Retina (tissue), 1 donor: ENCODE data around the gene C8A.

Experiments
- DNase-seq: peaks from one replicate; pipeline ENCODE4 v3.0.0-alpha.2; 2016

The C8A gene

DNA sequence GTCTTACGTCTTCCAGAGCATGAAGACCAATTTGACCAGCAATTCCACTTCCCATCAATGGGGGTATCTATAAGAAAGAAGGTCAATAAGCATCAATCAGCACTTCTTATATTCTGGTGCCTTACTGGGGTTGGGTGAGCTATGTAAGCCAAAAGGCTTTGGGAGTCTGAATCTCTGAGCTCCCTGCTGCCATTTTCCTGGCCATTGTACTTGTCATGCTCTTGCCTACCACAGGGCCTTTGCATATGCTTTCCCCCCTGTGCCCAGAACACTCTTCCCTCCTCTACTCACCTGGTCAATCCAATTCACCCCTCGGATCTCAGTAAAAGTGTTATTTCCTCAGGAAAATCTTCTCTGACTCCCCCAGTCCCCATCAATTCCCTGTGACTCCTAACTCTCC is 74.9 kb downstream of the C8A start:
- no peak for DNase-seq

DNA sequence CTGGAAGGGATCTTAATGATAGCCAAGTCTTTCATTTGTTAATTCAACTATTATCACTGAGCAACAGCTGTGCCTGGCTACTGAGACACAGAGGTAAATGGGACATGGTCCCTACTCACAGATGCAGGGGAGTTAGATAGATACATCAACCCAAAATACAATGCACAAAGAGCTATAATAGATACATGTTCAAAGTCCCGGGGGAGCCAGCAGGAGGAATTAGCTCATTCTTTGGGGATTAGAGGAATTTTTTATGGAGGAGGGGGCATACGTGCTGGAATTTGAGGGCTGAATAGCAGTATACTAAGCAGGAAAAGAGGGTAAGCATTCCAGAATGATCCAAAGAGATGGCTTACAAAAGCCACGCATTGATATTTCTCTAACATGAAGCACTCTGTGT is 76.6 kb downstream of the C8A start:
- no peak for DNase-seq

DNA sequence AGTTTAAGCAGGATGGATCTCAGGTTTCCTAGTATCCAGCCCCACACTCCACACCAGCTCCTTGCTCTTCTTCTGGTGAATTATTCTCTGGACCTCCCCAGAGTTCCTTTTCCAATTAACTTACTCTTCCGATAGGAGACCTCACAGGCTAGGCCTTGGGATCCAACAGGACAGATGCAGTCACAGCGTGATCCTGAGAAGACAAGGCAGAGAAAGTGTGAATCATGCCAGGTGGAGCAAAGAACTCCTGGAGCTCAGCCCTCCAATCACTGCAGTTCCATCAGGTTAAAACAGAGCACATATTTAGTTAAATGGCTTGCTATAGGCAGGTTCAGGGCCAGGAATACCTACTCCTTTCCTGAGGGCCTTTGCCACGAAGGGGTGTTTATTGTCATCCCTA is 77.1 kb downstream of the C8A start:
- no peak for DNase-seq

DNA sequence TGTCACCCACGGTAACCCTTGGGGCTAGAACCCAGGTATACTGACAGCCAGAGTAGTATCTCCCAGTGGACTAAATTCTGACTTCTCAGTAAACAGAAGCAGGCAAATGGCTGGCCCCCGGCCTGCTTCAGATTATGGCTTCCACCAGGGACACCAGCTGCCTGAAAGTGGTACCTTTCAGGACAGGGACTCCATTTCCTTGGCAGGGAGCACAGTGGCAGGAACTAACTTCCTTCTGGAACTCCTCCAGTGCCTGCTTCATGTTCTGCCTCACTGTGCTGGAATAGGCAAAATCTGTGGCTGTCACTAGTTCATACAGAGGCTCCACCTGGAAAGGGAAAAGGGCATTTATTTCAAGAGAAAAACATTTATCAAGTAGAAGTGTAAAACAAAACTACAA is 78.6 kb downstream of the C8A start:
- no peak for DNase-seq

DNA sequence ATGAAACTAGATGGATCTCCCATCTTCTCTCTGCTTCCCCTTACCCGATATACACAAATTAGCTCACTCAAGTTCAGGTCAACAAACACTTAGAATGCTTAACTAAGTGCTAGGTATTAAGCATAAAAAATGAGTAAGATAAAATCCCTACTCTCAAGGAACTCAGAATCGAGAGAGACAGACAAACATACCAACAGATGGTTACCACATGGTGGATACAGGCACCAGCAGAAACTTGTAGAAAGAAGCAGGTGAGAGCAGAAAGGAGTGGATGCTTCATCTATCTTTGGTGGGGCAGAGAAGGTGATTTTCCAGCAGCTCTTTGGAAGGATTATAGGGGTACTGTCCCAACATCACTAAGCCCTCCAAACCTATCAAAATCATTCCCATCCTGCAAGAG is 79.0 kb downstream of the C8A start:
- no peak for DNase-seq

DNA sequence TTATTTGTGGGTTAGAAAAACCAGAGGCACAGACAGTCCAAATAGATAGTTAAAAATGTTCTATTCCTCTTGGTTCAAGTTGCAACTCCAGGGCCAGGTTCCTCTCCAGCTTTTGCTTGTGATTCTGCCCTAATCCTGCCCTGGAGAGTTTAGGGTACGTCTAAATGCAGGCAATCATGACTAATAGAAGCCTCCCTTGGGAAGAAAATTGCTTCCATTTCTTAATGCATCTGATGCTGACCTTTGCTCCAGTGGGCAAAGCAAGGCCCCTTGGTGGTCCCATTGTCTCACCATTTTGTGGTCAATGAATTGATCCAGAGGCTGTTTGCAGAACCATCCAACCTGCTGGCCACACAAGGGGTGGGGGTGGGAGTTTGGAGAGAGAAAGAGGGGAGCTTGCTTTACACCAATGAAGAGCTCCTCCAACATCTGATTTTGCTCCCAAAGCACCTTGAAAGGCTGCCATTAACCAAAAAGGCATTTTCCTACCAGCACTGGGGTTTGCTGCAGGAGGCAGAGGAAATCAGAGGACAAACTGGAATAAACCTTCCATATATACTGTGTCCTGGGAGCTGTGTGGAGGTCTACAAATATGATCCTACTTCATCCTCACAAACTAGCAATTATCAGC is 79.9 kb downstream of the C8A start:
- peak; percentile 39 for DNase-seq

DNA sequence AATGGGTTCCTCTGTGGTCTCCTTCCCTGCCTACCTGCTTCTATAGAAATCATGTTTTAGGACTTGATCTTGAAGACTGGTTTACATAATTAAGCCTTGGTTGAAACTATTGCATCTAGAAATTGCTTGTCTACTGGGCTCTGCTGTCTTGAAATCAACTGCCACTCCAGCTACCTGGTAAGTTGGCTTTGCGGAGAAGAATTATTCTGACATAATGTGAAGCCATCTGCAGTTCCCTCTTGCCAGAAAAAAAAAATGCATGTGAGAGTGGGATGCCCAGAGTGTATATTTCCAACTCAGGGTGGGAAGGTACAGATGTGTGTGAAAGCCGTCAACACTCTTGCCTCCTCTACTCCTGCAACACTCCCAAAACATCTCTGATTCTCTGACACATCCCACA is 84.0 kb downstream of the C8A start:
- DNase-seq, result no peak

DNA sequence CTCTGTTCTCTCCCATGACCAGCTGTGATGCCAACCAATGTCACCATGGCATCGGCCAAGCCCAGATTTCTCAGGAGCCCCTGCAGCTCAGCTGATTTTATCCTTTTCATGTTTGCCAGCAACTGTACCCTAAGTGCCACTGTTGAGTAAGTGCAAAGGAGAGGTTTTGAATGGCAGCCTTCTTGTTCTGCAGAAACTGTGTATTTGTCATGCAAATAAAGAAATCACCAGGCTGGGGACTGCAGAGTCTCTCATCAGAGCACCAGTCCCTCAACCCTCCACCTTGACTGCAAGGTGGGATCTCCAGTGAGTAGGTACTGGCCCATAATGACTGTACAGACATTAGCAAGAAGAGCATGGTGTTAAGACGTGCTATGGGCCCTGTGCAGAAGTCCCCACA is 84.6 kb downstream of the C8A start:
- DNase-seq, result no peak

DNA sequence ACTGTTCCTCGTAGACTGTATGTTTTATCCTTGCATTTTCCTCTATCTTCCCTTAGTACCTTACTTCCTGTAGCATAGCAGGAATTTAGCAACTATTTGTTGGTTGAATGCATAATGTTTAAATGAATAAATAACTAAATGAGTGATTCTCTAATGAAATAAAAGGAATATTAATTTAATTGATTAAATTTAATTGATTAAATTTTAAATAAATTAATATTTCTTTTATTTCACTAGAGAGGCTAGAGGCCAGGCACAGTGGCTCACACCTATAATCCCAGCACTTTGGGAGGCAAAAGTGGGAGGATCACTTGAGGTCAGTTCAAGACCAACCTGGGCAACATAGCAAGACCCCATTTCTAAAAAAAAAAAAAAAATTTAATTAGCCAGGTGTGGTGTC is 85.4 kb downstream of the C8A start:
- no peak for DNase-seq

DNA sequence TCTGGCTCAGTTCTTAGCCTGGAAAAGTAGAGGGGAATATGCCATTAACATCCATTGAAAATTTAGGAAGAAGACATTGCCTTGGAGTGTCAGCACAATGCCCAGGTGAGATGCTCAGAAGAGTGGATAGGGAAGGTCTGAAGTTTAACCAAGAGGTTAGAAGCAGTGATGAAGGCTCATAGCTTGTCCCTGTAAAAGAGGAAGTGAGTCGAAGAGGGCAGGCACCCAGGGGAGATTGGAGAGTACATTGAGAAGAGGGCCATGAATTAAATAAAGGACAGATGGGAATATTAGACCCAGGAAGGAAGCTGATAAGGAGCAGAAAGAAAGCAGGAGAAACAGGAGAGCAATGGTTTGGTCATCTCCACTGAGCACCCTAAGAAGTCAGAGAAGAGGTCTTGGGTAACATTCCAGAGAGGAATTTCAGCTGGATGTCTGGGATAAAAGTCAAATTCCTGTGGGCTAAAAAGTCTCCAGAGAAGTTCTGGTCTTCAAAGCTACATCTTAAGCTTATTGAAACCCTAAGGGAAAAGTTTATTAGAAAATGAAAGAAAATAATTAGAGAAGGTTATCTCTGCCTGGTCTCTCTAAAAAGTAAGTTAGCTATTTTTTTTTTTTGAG is 93.9 kb downstream of the C8A start:
- DNase-seq, result no peak

DNA sequence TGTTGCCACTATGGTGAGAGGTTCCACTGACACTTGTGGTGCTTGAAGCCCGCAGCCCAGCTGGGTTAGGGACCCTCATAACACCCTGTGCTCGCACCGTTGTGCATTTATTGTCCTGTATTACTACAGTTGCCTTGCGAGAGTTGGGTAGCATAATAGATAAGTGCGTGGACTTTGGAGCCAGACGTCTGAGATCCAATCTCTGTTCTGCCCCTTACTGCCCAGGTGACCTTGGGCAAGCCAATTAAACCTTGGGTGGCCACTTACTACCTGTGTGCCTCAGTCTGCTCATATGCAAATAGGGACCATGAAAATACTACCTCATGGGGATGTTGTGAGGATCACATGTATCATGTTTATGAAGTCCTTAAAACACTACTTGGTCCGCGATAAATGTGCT is 97.9 kb downstream of the C8A start:
- no peak for DNase-seq

DNA sequence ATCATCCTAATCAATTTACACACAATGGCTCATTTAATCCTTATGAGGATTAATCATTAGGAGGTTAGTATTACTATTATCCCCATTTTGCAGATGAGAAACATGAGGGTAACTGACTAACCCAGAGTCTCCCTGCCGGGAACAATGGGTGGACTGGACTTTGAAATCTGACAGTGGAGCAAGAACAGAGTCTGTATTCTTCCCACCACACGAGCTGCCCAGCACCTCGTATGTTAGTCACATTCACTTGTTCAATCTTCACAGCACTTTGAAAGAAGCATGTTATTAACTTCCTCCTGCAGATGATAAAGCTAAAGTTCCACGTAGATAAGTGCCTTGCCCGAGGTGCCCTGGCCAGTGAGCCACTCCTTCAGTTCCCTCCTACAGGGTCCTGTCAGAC is 98.8 kb downstream of the C8A start:
- DNase-seq, result no peak

DNA sequence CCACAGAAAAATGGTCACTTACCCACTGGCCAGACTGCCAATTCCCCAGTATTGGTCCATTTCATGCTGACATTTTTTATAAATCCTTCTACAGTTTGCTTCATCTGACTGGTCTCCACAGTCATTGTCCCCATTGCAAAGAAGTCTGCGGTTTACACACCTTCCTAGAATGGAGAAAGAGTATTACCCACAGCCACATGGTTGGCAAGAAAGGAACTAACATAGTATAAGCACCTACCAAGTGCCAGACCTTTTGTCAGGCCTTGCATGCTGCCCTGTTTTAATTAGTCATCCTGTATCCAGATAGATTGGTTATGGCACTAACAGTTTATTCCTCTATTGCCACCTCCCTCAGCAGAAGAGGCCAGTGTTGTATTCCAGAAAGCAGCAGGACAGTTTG is 100.1 kb downstream of the C8A start:
- no peak for DNase-seq

DNA sequence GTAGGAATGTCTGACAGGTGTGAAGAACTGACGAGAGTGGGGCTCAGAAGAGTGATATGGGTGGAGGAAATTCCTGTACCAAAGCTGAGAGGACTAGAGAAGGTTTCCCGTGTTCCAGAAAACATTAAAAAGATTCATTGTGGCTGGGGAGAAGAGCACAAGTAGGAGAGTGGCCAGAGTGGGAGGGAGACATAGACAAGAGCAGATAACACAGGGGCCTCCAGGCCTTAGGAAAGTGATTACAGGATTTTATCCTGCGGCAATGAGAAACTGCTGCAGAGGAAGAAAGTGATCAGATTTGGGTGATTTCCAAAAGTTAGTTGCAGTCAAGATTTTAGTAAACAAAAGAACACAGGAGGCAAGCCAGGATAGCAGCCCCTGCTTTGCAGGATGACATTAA is 103.3 kb downstream of the C8A start:
- no peak for DNase-seq

DNA sequence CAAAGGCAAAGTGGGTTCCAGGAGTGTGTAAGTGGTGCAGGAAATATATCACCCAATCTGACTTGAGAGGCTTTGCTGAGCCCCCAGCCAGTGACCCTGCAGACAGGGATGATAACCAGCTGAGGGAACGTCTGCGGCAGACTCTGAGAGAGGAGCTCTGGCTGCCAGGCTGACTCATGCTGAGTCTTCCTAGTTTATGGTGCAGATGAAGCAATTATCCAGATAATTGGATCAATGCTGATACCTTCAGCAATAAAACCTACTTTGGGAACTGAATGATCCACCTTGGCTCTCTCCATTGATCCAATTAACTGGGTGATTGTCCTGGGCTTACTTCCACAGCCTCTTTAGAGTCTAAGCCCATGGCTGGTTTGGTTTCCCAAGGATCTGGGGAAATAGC is 103.9 kb downstream of the C8A start:
- no peak for DNase-seq

DNA sequence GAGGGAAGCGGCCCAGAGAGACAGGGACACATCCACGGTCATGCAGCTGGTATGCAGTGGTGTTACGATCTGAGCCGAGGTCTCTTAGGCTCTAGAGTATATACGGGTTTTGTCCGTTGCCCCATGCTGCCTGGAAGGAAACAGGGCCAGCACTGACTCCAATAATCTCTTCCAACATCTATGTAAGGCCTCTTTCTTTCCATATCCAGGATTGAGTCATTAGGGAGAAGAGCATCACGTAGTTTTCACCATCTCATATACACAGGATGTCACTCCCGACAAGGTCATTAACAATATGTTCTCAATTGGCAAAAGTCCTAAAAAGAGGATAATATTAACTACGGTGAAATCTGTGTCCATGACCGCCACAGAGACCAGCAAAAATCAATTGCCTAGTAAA is 106.8 kb downstream of the C8A start:
- DNase-seq, result no peak

DNA sequence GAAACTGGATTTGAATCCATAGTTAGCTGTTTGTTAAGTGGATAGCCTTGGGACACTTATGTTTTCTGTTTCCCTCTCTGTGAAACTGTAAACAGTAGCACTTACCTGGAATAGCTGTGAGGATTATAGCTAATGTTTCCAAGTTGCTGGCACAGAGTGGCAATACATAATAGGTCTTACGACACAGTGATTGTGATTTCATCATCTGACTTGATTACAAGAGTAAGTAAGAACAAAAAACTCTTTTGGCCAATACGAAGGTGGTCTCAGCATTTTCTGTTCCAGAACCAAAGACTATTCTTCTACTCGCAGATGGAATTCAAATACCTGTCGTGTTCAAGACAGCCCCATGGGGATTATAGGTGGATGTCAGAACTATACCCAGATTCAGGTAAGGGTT is 109.1 kb downstream of the C8A start:
- DNase-seq, result no peak

DNA sequence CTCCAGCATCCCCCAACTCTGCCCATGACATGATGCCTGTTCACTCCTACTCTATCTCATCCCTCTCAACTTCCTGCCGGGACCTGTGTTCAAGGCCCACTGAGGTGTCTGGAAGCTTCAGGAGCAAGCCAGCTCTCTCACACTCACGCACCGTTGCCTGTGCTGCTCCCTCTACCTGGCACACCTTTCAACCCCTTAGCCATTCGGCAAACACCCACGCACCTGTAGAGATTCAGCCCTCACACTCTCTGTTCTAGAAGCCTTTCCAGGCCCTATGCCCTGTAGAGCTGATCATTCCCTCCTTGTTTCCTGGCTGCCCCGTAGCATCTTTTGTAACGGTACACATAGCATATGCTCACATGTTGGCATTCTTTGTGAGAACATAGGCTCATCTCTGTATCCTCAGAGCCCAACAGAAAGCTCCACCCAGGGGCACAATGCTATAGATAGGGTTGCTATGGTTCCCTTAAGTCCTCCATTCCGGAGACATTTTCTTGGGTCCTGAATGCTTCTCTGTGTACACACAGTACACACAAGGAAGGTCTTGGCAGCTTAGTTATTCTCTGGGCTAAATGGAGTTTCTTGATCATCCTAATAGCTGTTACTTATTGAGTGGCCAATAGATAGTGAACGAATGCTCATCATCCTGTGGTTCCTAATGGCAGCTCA is 109.9 kb downstream of the C8A start:
- no peak for DNase-seq

DNA sequence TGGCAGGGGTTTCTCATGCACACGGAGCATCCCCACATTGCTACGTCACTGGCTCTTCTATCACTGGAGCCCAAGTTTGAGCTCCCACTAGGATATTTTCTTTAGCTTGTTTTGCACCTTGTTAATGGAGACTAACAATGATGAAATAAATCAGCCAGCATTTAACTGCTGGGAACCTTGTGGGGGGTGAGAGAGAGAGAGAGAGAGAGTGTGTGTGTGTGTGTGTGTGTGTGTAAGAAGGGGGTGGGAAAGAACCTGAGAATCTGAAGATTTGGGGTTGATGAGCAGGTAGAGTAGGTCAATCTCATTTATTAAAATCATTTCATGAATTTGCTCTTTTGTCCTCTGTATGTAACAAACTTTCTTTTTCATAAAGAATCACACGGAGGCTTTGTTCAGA is 110.6 kb downstream of the C8A start:
- DNase-seq, result no peak

DNA sequence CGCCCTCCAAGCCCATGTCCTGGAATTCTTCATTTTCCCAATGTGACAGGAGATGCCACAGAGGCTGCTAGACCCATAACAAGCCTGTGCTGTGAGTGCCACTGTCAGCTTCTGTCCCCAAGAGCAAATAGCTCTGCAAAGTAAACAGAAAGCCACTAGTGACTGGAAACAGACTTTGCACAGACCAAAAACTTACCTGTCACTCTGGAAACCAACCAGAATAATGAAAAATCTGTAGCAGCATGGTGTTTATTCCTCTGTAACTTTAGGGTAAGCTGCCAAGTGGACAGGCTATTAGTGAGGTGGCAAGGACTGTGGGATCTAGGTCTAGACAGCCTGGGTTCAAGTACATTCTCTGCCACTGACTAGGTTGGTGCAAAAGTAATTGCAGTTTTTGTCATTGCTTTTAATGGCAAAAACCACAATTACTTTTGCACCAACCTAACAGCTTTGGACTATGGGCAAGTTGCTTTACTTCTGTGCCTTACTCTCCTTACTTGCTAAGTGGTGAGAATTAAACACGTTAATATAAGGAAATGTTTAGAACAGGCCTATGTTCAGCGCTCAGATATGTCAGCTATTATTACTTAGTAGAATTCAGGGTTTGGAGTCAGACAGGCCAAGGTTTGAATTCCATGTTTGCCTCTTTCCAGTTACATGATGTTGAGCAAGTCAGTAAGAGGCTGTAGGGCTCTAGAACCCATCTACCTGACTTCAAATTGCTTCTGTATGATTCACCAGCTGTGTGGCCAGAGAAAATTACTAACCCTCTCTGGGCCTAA is 111.5 kb downstream of the C8A start, which contains the start of gene C8B:
Gene C8B (minus strand): TSS at position 100 of the 782 bp plus-strand sequence. CDS start 67 bp downstream, at position 33.
- DNase-seq, result no peak

DNA sequence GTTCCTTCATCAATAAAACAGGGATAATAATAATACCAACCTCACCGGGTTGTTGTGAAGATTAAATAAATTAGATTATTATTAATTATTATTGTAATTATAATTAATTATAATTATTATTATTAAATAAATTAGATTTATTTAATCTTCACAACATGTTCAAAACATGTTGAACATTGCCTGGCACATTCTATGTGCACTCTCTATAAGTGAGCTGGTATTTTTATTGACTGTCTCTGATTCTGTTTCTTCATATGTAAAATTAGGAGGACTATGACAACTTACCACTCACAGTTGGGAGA is 112.1 kb downstream of the C8A start:
- DNase-seq, result no peak

DNA sequence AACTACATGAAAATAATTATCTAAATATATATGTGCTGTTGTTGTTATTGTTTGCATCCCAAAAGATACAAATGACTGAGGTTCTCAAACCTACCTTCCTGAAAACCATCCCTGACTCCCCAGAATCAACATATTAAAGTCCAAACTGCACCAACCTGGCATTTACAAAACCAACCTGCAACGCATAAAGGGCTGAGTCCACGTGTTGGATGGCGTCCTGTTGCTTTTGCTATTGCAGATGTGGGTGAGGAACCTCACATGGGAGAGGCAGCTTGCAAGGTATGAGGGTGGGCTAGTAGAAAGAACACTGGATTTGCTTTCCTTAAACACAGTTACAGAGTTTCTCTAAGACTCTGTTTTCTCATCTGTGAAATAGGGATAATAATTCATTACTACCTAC is 112.8 kb downstream of the C8A start:
- DNase-seq, result no peak
